Activated T-cell treated with anti-CD3 and anti-CD28 coated beads for 24 hours (primary cell): Measurements from ENCODE around the gene HOXD10.

Experiments
- DNase-seq: peaks from one replicate; pipeline ENCODE4 v3.0.0-alpha.2; 2020; ENCODE audit warnings: low read depth

HOXD10 gene

DNA sequence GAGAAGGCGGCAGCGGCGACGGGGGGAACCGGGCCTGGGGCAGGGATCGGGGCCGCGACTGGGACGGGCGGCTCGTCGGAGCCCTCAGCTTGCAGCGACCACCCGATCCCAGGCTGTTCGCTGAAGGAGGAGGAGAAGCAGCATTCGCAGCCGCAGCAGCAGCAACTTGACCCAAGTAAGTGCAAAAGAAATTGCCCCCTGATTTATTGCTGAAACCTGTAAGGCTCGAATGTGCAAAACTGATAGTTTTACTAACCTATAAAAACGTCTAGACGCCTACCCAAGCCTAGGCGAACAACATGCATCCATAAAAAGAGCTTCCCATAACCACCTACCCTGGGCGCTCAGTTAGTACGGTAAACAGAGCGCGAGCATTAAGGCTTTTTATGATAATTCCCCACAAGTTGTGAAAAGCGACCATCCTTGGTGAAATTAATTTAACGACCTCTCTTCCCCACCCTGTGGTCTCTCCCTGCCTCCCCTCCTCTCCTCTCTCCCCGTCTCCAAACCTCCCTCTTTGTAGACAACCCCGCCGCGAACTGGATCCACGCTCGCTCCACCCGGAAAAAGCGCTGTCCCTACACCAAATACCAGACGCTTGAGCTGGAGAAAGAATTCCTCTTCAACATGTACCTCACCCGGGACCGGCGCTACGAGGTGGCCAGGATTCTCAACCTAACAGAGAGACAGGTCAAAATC is 7.0 kb downstream of the HOXD10 start:
- DNase-seq: no peak

DNA sequence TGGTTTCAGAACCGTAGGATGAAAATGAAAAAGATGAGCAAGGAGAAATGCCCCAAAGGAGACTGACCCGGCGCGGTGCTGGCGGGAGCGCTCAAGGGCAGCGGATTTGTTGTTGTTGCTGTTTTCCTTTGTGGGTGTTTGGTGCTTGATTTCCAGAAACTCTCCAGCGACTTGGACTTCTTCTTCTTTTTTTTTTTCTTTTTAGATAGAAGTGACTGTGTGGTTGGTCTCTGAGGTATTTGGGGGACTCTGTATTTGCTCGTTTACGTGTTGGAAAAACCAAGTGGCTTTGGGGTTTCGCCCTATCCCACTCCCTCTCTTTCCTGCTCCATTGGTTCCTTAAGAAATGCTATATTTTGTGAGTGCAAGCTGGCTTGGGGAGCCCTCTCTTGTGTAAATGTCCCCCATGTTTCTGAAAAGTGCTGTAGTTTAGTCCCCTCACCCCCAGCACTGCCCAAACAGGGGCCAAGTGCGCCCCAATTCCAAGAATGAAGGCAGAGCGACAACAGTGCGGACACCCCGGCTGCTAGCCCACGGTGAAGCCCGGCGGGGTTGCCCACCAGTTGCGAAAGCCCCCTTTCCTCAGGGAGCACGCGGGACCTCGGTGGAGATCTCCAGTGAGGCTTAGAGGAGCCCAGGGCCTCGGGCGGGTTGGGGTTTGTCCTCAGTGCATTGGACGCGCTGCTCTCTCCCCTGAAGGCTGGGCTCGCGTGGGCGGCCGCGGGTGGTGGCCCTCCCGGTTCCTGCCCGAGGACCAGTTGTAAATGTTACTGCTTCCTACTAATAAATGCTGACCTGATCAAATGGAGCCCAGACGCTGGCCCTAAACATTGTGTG is 7.8 kb downstream of the HOXD10 start:
- DNase-seq: no peak

DNA sequence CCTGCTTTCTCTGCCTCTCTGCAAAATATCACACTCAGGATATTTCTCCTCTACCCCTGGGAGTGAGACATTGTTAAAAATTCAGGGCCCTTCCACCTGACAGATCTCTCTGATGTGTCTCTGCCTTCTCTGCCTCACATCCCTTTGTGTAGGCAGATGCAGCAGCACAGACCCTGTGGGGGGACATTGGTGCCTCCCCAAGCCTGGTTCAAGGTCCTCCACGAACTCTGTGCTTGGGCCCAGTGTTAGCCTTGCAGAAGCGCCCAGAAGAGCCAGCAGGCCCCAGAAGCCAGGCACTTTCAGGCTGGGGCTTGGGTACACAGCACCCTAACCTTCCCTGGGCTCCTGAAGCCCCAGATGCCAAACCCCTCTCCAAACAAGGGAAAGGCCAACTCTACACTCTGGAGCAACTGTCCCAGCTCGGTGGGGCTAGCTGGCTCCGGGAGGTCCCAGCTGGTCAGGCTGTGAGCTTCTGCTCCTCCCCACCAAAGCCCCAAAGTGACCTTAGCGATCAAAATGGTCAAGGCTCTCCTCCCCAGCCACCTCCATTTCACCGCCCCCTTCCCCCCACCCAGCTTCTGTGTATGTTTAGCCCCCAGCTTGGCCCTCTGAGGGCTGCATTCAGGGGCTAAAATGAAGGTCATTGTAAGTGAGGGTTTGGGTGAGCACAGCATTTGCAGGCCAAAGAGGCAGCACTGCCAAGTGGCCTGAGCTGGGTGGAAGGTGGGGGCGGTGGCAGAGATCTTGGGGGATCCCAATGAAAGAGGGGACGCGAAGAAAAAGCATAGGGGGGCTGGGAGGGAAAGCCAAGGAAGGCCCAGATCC is 8.6 kb downstream of the HOXD10 start:
- DNase-seq: no peak

- DNase-seq: no peak
Measured at GRCh38 chr2:176125772-176126054, 9.1 kb downstream of the HOXD10 start.

- peak; percentile 55 for DNase-seq
Measured at GRCh38 chr2:176126929-176127773, 10.6 kb downstream of the HOXD10 start.

DNA sequence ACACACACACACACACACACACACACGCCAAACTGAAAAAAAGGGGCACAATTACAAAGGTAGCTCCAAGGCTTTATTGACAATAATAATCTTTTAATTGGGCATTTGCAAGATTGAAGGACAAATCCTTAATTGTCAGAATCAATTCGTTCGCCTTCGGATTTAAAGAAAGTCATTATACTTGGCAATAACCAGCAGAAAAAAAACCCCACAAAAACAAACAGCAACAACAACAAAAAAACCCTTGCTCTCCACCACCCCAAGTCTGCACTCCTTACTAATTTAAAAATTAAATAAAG is 11.1 kb downstream of the HOXD10 start:
- no peak for DNase-seq

GRCh38 chr2:176128172-176128981 is 11.8 kb downstream of the HOXD10 start:
- DNase-seq: no peak

- no peak for DNase-seq
Measured at GRCh38 chr2:176128982-176129796, 12.6 kb downstream of the HOXD10 start, which contains the start of gene HOXD8. Gene HOXD8 (plus strand): TSS chr2:176129705. CDS start chr2:176130367, 662 bp downstream.

DNA sequence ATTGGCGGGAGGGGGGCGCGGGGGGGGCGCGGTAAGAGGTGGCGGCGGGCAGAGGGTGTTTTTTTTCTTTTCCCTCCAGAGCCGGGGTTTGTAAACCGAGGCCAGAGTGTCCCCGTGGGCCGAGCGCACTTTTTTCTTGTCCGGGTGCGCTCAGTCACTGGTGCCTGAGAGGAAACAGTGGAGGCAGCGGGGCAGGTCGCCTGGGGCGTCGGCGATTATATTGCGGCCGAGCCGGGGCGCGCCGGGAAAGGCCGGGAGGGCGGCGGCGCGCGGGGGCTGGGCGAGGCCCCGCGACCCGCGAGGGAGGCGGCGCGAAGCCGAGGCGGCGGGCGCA is 13.2 kb downstream of the HOXD10 start:
- DNase-seq: no peak

- DNase-seq: no peak
Measured at GRCh38 chr2:176130147-176130956, 13.8 kb downstream of the HOXD10 start.

DNA sequence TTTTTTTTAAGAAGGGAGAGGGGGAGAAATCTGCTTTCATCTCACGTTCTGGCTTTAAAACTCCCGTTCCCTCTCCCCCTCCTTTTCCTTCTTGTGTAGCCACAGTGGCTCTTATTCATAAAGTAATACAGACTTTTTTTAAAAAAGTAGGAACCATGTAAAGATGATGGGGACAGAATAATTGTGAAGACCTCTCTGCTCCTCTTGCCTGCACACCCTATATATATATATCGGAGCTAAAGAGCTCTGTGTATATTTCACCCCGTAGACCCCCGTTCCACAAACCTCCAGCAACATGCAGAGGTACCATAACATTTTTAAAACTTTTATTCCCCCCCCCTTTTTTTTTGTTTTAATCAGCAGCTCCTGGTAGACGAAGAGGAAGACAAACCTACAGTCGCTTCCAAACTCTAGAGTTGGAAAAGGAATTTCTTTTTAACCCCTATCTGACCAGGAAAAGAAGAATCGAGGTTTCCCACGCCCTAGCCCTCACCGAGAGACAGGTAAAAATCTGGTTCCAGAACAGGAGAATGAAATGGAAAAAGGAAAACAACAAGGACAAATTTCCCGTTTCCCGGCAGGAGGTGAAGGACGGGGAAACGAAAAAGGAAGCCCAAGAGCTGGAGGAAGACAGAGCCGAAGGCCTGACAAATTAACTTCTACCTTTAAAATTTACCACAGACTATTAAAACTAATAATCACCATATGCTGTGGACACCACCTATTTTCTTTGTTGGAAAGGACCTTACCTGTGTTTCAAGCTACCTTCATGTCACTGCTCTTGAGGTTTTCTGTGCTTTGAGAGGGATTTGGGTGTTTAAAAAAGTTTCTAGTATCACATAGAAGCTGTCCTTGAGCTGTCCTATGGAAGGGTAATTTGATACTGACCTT is 14.6 kb downstream of the HOXD10 start:
- DNase-seq: no peak

- DNase-seq: no peak
Measured at GRCh38 chr2:176131848-176132158, 15.2 kb downstream of the HOXD10 start.

GRCh38 chr2:176132205-176133171 is 15.9 kb downstream of the HOXD10 start:
- DNase-seq: no peak

DNA sequence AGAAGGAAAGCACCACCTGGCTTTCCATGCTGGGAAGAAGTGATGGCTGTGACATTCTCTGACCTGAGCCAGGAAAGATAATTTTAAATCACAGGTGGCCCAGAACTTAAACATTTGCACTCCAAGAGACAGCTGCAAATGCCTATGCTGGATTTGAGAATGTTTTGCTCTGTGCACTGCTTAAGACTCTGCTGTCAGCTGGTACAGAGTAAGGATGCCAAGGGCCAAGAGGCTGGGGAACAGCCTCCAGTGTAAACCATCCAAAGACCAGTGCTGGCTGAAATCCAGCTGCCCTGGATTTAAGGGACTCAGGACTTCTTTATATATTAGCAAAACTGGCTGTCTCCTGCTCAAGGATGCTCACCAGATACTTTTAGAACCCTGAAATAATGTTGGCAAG is 16.8 kb downstream of the HOXD10 start:
- DNase-seq: no peak

DNA sequence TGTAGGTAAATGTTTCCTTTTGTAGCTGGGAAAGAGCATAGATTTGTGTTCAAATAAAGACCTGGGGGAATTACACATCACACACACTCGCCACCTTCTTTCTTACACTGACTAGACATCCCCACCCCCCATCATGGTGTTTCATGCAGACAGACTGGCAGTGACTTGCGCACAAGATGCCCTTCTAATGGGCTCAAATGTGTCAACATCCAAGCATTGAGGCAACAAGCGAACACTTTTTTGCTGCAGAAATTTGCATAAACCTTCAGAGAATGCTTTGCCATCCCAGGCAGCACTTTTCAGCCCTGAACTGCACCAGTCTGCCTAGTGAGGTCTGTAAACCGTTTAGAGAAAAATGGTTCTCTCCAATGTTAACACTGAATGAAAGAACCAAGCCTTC is 17.5 kb downstream of the HOXD10 start:
- no peak for DNase-seq

DNA sequence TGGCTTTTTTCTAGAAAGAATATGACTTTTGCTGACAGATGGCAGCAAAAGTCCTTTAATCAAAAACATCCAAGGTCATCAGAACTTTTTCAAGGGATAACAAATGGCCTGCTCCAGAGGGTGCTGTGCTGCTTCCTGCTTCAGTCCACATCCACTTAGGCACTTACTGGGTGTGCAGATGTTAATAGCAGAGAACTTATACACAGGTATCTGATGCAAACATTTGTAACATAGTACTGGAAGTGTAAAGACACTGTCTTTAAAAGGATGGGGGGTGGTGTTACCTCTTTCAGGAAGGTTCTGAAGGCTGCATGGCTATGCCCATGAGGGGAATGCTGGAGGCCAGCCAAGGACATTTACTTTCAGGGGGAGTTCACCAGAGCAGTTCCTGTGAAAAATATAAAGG is 18.5 kb downstream of the HOXD10 start:
- DNase-seq: no peak
